Activated naive CD8-positive, alpha-beta T cell (primary cell): ENCODE data around the gene MAPRE2.
A peak's percentile ranks its signal among the peaks of the same experiment; 100 is the strongest.
"Not testable (repeated sequence)": the region's sequence is repeated elsewhere in the genome, so short reads cannot be mapped to it uniquely, and the experiment has no call there.

Source experiments
- H3K27ac Mint-ChIP-seq: one replicate; pipeline ENCODE4 v1.8.0; 2021; ENCODE audit warnings: mixed read lengths
- H3K27me3 Mint-ChIP-seq: one replicate; pipeline ENCODE4 v1.8.0; 2021; ENCODE audit warnings: mixed read lengths
- H3K36me3 Mint-ChIP-seq: one replicate; pipeline ENCODE4 v1.8.0; 2021; ENCODE audit warnings: mixed read lengths
- H3K4me1 Mint-ChIP-seq: one replicate; pipeline ENCODE4 v1.8.0; 2021; ENCODE audit warnings: low read depth, mixed read lengths
- H3K4me3 Mint-ChIP-seq: one replicate; pipeline ENCODE4 v1.8.0; 2021; ENCODE audit warnings: mild to moderate bottlenecking, mixed read lengths
- H3K9me3 Mint-ChIP-seq: one replicate; pipeline ENCODE4 v1.8.0; 2021; ENCODE audit warnings: low read depth, mixed read lengths

The MAPRE2 gene

GRCh38 chr18:35108088-35108487, 66.9 kb downstream of the MAPRE2 start:
- H3K27me3 Mint-ChIP-seq, H3K27ac Mint-ChIP-seq, H3K9me3 Mint-ChIP-seq, H3K4me3 Mint-ChIP-seq: not testable (repeated sequence)
- Mint-ChIP-seq H3K4me1 (peaks cover 68% of the 10 kb centered on the region), H3K36me3 (peaks cover 23% of the 10 kb centered on the region)

- Mint-ChIP-seq H3K36me3 (peaks cover 23% of the 10 kb centered on the region), H3K4me1 (peaks cover 73% of the 10 kb centered on the region), H3K27ac (no peak overlapping the region), H3K4me3 (peak overlapping the region; percentile 3), H3K27me3 (no peaks in the 10 kb centered on the region), H3K9me3 (no peaks in the 10 kb centered on the region)
These were observed 68.8 kb downstream of the MAPRE2 start for GRCh38 chr18:35110059-35110458.

- H3K9me3 Mint-ChIP-seq = no peaks in the 10 kb centered on the region
- H3K4me3 Mint-ChIP-seq = peak overlapping the region; percentile 42
- no peaks in the 10 kb centered on the region for H3K27me3 Mint-ChIP-seq
- H3K4me1 Mint-ChIP-seq = peaks cover 73% of the 10 kb centered on the region
- H3K36me3 Mint-ChIP-seq = peaks cover 23% of the 10 kb centered on the region
- H3K27ac Mint-ChIP-seq = peak overlapping the region; percentile 61
These were observed 69.6 kb downstream of the MAPRE2 start for GRCh38 chr18:35110554-35111485.

GRCh38 chr18:35112696-35113095, 71.5 kb downstream of the MAPRE2 start:
- H3K4me3 Mint-ChIP-seq = no peak overlapping the region
- peaks cover 25% of the 10 kb centered on the region for H3K36me3 Mint-ChIP-seq
- H3K9me3 Mint-ChIP-seq = no peaks in the 10 kb centered on the region
- peak overlapping the region; percentile 41 for H3K27ac Mint-ChIP-seq
- no peaks in the 10 kb centered on the region for H3K27me3 Mint-ChIP-seq
- H3K4me1 Mint-ChIP-seq = peaks cover 73% of the 10 kb centered on the region

- no peaks in the 10 kb centered on the region for H3K9me3 Mint-ChIP-seq
- no peaks in the 10 kb centered on the region for H3K27me3 Mint-ChIP-seq
- H3K4me1 Mint-ChIP-seq = peaks cover 70% of the 10 kb centered on the region
- no peak overlapping the region for H3K27ac Mint-ChIP-seq
- H3K36me3 Mint-ChIP-seq = peaks cover 10% of the 10 kb centered on the region
- H3K4me3 Mint-ChIP-seq = no peak overlapping the region
These were observed 73.1 kb downstream of the MAPRE2 start for GRCh38 chr18:35114305-35114704.

- Mint-ChIP-seq H3K4me3 (no peak overlapping the region), H3K4me1 (peaks cover 69% of the 10 kb centered on the region), H3K9me3 (no peaks in the 10 kb centered on the region), H3K27me3 (no peaks in the 10 kb centered on the region), H3K27ac (peak overlapping the region; percentile 51), H3K36me3 (peaks cover 6% of the 10 kb centered on the region)
These were observed 75.6 kb downstream of the MAPRE2 start for GRCh38 chr18:35116784-35117318.

- H3K4me1 Mint-ChIP-seq = peaks cover 75% of the 10 kb centered on the region
- peaks cover 6% of the 10 kb centered on the region for H3K36me3 Mint-ChIP-seq
- no peaks in the 10 kb centered on the region for H3K9me3 Mint-ChIP-seq
- H3K27ac Mint-ChIP-seq = no peak overlapping the region
- peak overlapping the region; percentile 17 for H3K4me3 Mint-ChIP-seq
- no peaks in the 10 kb centered on the region for H3K27me3 Mint-ChIP-seq
These were observed 76.2 kb downstream of the MAPRE2 start for GRCh38 chr18:35117372-35117771.

- peaks cover 5% of the 10 kb centered on the region for H3K36me3 Mint-ChIP-seq
These were observed 76.8 kb downstream of the MAPRE2 start for GRCh38 chr18:35117951-35118411.

GRCh38 chr18:35118641-35119040, 77.4 kb downstream of the MAPRE2 start:
- no peaks in the 10 kb centered on the region for H3K27me3 Mint-ChIP-seq
- peak overlapping the region; percentile 17 for H3K4me3 Mint-ChIP-seq
- H3K4me1 Mint-ChIP-seq = peaks cover 83% of the 10 kb centered on the region
- H3K36me3 Mint-ChIP-seq = peaks cover 8% of the 10 kb centered on the region
- H3K9me3 Mint-ChIP-seq = no peaks in the 10 kb centered on the region
- H3K27ac Mint-ChIP-seq = no peak overlapping the region

More at GRCh38 chr18:35117951-35118411, 76.8 kb downstream of the MAPRE2 start:
- peaks cover 80% of the 10 kb centered on the region for H3K4me1 Mint-ChIP-seq
- H3K27ac Mint-ChIP-seq = no peak overlapping the region
- H3K4me3 Mint-ChIP-seq = no peak overlapping the region
- H3K27me3 Mint-ChIP-seq = no peaks in the 10 kb centered on the region
- no peaks in the 10 kb centered on the region for H3K9me3 Mint-ChIP-seq

- no peak overlapping the region for H3K4me3 Mint-ChIP-seq
- H3K27me3 Mint-ChIP-seq = no peaks in the 10 kb centered on the region
- H3K27ac Mint-ChIP-seq = peak overlapping the region; percentile 61
- peaks cover 80% of the 10 kb centered on the region for H3K4me1 Mint-ChIP-seq
- peaks cover 12% of the 10 kb centered on the region for H3K36me3 Mint-ChIP-seq
- H3K9me3 Mint-ChIP-seq = no peaks in the 10 kb centered on the region
These were observed 79.8 kb downstream of the MAPRE2 start for GRCh38 chr18:35121038-35121437.

- H3K9me3 Mint-ChIP-seq = no peaks in the 10 kb centered on the region
- H3K27ac Mint-ChIP-seq = peak overlapping the region; percentile 71
- peaks cover 76% of the 10 kb centered on the region for H3K4me1 Mint-ChIP-seq
- peaks cover 12% of the 10 kb centered on the region for H3K36me3 Mint-ChIP-seq
- no peaks in the 10 kb centered on the region for H3K27me3 Mint-ChIP-seq
- no peak overlapping the region for H3K4me3 Mint-ChIP-seq
These were observed 80.3 kb downstream of the MAPRE2 start for GRCh38 chr18:35121531-35121930.

GRCh38 chr18:35122586-35123224, 81.5 kb downstream of the MAPRE2 start:
- peak overlapping the region; percentile 69 for H3K27ac Mint-ChIP-seq
- no peaks in the 10 kb centered on the region for H3K9me3 Mint-ChIP-seq
- peaks cover 64% of the 10 kb centered on the region for H3K4me1 Mint-ChIP-seq
- H3K4me3 Mint-ChIP-seq = peak overlapping the region; percentile 20
- peaks cover 11% of the 10 kb centered on the region for H3K36me3 Mint-ChIP-seq
- no peaks in the 10 kb centered on the region for H3K27me3 Mint-ChIP-seq

GRCh38 chr18:35123811-35124210, 82.6 kb downstream of the MAPRE2 start:
- no peaks in the 10 kb centered on the region for H3K27me3 Mint-ChIP-seq
- H3K9me3 Mint-ChIP-seq = no peaks in the 10 kb centered on the region
- peaks cover 55% of the 10 kb centered on the region for H3K4me1 Mint-ChIP-seq
- H3K27ac Mint-ChIP-seq = peak overlapping the region; percentile 75
- no peak overlapping the region for H3K4me3 Mint-ChIP-seq
- peaks cover 13% of the 10 kb centered on the region for H3K36me3 Mint-ChIP-seq

GRCh38 chr18:35127201-35127600, 86.0 kb downstream of the MAPRE2 start:
- H3K27ac Mint-ChIP-seq = no peak overlapping the region

GRCh38 chr18:35128675-35129074, 87.5 kb downstream of the MAPRE2 start:
- no peak overlapping the region for H3K4me3 Mint-ChIP-seq
- H3K27me3 Mint-ChIP-seq = no peaks in the 10 kb centered on the region
- H3K36me3 Mint-ChIP-seq = peaks cover 13% of the 10 kb centered on the region
- H3K27ac Mint-ChIP-seq = peak overlapping the region; percentile 30
- H3K9me3 Mint-ChIP-seq = no peaks in the 10 kb centered on the region
- peaks cover 12% of the 10 kb centered on the region for H3K4me1 Mint-ChIP-seq

More at GRCh38 chr18:35127201-35127600, 86.0 kb downstream of the MAPRE2 start:
- Mint-ChIP-seq H3K36me3 (peaks cover 16% of the 10 kb centered on the region), H3K9me3 (no peaks in the 10 kb centered on the region), H3K4me1 (peaks cover 25% of the 10 kb centered on the region), H3K4me3 (no peak overlapping the region), H3K27me3 (no peaks in the 10 kb centered on the region)
